CD4-positive, alpha-beta T cell treated with Interleukin-17A for 1 hour (primary cell): Measurements from ENCODE around the gene PTPN7.
"Not testable (repeated sequence)": the region's sequence is repeated elsewhere in the genome, so short reads cannot be mapped to it uniquely, and the experiment has no call there.

Experiments used
- DNase-seq: peaks from one replicate; pipeline ENCODE4 v3.0.0-alpha.2; 2020

The PTPN7 gene

GRCh38 chr1:202150602-202151001, 9.8 kb downstream of the PTPN7 start:
- no peak for DNase-seq

GRCh38 chr1:202150187-202150586, 10.2 kb downstream of the PTPN7 start:
- no peak for DNase-seq

- no peak for DNase-seq
These were observed 10.8 kb downstream of the PTPN7 start for GRCh38 chr1:202149566-202149965.

GRCh38 chr1:202148391-202148790, 12.0 kb downstream of the PTPN7 start:
- DNase-seq, result no peak

GRCh38 chr1:202146993-202147392, 13.4 kb downstream of the PTPN7 start:
- no peak for DNase-seq

GRCh38 chr1:202146279-202146678, 14.1 kb downstream of the PTPN7 start:
- no peak for DNase-seq

- DNase-seq, result not testable (repeated sequence)
These were observed 14.7 kb downstream of the PTPN7 start for GRCh38 chr1:202145744-202146140.

- DNase-seq, result peak; percentile 51
These were observed 15.2 kb downstream of the PTPN7 start for GRCh38 chr1:202145068-202145743.

GRCh38 chr1:202144402-202145067, 15.9 kb downstream of the PTPN7 start, which contains the start of gene ARL8A:
TSS of gene ARL8A (minus strand) at chr1:202144737. CDS start at chr1:202144572, 165 bp downstream.
- peak; percentile 67 for DNase-seq

- DNase-seq, result peak; percentile 33
These were observed 16.5 kb downstream of the PTPN7 start for GRCh38 chr1:202143768-202144401.

GRCh38 chr1:202143011-202143767, 17.2 kb downstream of the PTPN7 start:
- no peak for DNase-seq

- DNase-seq, result not testable (repeated sequence)
These were observed 18.9 kb downstream of the PTPN7 start for GRCh38 chr1:202141468-202141867.

- DNase-seq, result no peak
These were observed 19.6 kb downstream of the PTPN7 start for GRCh38 chr1:202140833-202141232.

GRCh38 chr1:202135221-202135721, 25.1 kb downstream of the PTPN7 start:
- DNase-seq, result peak; percentile 67

- DNase-seq, result no peak
These were observed 25.7 kb downstream of the PTPN7 start for GRCh38 chr1:202134645-202135172.

- no peak for DNase-seq
These were observed 26.4 kb downstream of the PTPN7 start for GRCh38 chr1:202133989-202134388.

GRCh38 chr1:202133496-202133895, 26.9 kb downstream of the PTPN7 start:
- no peak for DNase-seq

GRCh38 chr1:202133001-202133400, 27.4 kb downstream of the PTPN7 start:
- DNase-seq, result no peak

- DNase-seq, result no peak
These were observed 28.2 kb downstream of the PTPN7 start for GRCh38 chr1:202131956-202132821.

GRCh38 chr1:202130816-202131522, 29.4 kb downstream of the PTPN7 start:
- DNase-seq, result no peak

- no peak for DNase-seq
These were observed 30.1 kb downstream of the PTPN7 start for GRCh38 chr1:202130297-202130721.
